Measurements from ENCODE around the gene ACER2.

GRCh38 chr9:19373527-19373926, 35.3 kb upstream of the ACER2 start:
- TF ChIP-seq YY1 (IDR thresholded peaks at IDR 0.05; ENCODE audit: insufficient read depth, insufficient read length), result no peak
- TF ChIP-seq SUZ12 (IDR thresholded peaks at IDR 0.05; ENCODE audit: extremely low read depth, insufficient read depth, insufficient read length), result no peak

Measured in NT2/D1 (cell line).